GM13977 (cell line): ENCODE data around the gene GNAZ.
"Not testable (repeated sequence)": the region's sequence is repeated elsewhere in the genome, so short reads cannot be mapped to it uniquely, and the experiment has no call there.

Experiments used
- DNase-seq: peaks from one replicate; pipeline ENCODE4 v3.0.0; 2012; ENCODE audit warnings: low spot score
- in situ Hi-C: fragments of 300-500 bp; cut with MboI; formaldehyde crosslinking; loops from one replicate; pipeline ENCODE4 v1.12.0; 2022; ENCODE audit warnings: low sequenced_read_pairs, low pct_unique_long_range_greater_than_20kb, mixed read lengths, inconsistent platforms; ENCODE audit not compliant: unreplicated experiment
- TF ChIP-seq, protein P1 (sequence below): IDR thresholded peaks from 2 replicates; pipeline ENCODE4 v1.5.1; 2012; ENCODE audit warnings: mild to moderate bottlenecking, control low read depth; ENCODE audit not compliant: insufficient read depth; ENCODE audit errors: extremely low read depth, missing control alignments

Gene GNAZ

DNA sequence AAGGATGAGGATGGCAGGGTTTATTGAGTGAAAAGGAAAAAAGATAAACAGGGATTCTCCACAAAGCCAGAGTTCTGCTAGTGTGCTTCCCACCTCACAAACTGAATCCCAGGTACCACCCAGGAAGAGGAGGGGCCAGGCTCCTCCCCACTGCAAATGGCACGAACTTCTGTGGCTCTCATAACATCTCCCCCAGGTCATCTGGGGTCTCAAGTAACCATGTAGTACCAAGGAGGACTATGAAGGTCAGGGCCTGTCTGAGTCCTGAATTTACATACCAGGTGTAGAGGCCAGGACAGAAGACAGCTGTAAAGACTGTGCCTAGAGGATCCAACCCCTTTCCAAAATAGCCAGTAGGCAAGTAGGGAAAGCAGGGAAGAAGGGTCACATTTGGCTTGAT, 25.7 kb upstream of the GNAZ start:
- TF ChIP-seq, protein P1, sequence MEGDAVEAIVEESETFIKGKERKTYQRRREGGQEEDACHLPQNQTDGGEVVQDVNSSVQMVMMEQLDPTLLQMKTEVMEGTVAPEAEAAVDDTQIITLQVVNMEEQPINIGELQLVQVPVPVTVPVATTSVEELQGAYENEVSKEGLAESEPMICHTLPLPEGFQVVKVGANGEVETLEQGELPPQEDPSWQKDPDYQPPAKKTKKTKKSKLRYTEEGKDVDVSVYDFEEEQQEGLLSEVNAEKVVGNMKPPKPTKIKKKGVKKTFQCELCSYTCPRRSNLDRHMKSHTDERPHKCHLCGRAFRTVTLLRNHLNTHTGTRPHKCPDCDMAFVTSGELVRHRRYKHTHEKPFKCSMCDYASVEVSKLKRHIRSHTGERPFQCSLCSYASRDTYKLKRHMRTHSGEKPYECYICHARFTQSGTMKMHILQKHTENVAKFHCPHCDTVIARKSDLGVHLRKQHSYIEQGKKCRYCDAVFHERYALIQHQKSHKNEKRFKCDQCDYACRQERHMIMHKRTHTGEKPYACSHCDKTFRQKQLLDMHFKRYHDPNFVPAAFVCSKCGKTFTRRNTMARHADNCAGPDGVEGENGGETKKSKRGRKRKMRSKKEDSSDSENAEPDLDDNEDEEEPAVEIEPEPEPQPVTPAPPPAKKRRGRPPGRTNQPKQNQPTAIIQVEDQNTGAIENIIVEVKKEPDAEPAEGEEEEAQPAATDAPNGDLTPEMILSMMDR = no peak
- in situ Hi-C loops = no loop called here
- no peak for DNase-seq

DNA sequence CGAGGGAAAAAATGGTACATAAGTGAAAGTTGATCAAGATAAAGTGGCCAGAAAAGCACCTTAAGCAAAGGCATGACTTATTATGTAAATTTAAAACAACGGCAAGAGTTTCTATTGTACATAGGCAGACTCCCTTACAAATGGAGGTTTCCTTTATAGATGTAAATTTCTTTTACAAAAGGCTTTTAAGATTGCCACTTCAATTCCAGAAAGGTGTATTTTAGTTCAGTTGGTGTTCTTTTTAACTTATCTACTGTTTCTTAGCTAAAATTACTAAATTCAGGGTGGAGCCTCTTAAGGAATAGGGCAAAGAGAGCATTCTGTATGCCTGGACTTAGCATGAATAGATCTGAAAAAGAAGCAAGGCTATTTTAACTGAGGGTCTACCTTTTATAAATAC, 24.9 kb upstream of the GNAZ start:
- TF ChIP-seq, protein P1 = no peak
- DNase-seq = no peak
- in situ Hi-C loops = no loop called here

DNA sequence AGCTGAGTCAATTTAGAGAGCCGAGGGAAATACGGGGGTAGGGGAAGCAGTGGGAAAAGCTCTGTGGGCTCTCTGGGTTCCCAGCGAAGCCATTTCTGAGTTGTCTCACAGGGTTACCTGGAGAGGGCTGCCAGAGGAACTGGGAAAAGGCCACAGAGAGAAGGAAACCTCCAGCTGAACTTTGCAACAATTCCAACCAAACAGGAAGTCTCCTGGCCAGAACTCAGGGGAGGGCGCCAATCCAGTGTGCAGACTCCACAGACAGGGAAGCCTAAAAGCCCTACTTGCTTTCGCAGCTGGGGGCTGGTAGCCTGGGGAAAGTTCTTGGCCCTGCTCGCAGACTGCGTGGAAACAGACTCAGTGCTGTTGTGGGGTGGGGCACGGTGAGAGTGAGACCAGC, 23.1 kb upstream of the GNAZ start:
- no peak for DNase-seq
- in situ Hi-C loops = no loop called here
- TF ChIP-seq, protein P1 = no peak

DNA sequence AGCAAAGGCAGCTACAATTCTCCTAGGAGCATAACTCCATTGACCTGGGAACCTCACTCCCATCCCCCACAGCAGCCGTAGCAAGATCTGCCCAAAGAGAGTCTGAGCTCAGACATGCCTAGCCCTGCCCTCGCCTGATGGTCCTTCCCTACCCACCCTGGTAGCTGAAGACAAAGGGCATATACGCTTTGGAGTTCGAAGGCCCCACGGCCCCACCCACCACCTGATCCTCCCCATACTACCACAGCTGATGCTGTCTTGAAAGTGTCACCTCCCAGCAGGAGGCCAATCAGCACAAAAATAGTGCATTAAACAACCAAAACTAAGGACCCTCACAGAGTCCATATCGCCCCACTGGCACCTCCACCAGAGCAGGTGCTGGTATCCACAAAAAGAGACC, 22.6 kb upstream of the GNAZ start:
- TF ChIP-seq, protein P1 = no peak
- in situ Hi-C loops = no loop called here

DNA sequence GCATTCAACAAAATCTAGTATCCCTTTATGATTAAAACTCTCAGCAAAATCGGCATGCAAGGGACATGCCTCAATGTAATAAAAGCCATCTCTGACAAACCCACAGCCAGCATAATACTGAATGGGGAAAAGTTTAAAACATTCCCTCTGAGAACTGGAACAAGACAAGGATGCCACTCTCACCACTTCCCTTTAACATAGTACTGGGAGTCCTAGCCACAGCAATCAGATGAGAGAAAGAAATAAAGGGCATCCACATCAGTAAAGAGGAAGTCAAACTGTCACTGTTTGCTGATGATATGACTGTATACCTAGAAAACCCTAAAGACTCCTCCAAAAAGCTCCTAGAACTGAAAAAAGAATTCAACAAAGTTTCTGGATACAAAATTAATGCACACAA, 19.8 kb upstream of the GNAZ start:
- in situ Hi-C loops, DNase-seq: not testable (repeated sequence)

More for the DNA sequence above, 22.6 kb upstream of the GNAZ start:
- DNase-seq = no peak

DNA sequence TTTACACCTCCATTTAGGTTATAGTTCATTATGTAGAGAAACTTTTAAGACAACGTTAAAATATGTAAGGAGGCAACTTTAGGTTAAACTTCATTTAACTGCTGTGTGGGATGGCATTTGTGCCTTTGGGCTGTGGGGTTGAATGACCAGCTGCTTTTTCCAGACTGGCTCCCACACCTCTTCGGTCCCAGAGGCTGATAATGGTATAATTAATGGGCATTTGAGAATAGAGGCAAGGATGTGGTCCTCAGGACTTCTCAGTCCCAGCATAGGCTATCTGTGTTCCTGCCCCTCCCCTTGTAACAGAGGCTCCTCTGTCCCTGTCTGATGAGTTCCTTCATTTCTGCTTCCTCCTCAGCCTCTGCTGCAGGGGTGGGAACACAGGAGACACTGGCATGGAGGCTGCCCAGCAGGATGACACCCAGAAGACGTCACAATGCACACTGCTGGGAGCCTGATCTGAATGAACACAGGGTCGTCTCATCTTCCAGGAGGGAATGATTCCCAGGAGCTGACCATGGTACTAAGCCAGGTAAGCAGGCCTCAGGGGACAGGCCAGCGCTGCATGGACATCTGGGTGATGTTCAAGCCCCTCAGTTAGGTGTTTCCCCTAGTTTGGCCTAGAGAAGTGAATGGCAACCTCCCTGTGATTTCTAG, 17.1 kb upstream of the GNAZ start:
- in situ Hi-C loops = no loop called here
- TF ChIP-seq, protein P1 = no peak
- DNase-seq = no peak

DNA sequence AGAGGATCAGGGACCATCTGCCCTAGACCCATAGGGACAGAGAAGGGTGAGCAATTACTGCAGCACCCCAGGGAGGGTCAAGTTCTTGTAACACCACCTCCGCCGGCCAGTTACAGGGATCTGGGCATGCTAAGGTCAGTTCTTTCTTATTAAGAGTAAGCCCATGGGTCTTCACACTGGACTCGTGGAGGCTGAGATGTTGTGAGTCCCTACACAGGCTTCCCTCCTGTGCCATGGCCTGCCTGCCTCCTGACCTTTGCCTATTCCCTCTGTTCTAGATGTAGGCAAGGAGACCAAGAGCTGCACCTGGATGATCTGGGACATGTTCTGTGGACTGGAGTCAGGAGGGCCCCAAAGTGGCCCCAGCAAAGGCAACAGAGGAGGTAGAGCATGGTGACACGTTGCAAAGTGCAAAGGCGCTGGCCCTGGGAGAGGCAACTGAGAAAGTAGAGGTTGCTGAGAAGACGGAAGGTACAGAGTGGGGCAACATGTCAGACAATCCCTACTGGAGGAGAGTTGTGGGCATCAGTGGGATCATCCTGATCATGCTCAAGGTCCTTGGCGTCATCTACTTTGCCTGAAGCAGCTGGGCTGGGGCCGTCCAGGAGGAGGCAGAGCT, 16.3 kb upstream of the GNAZ start:
- TF ChIP-seq, protein P1 = no peak
- DNase-seq = no peak
- in situ Hi-C loops = no loop called here
